Stimulated activated CD4-positive, alpha-beta T cell treated with anti-CD3 and anti-CD28 coated beads, Interleukin-12 subunit alpha, Interleukin-12 subunit beta, amount 100 ng/mL, for 4 hours (primary cell): Measurements from ENCODE around the gene PFKFB3.
"Not testable (repeated sequence)": the region's sequence is repeated elsewhere in the genome, so short reads cannot be mapped to it uniquely, and the experiment has no call there.

Source experiments
- DNase-seq: peaks from one replicate; pipeline ENCODE4 v3.0.0-alpha.2; 2020

Gene PFKFB3

DNA sequence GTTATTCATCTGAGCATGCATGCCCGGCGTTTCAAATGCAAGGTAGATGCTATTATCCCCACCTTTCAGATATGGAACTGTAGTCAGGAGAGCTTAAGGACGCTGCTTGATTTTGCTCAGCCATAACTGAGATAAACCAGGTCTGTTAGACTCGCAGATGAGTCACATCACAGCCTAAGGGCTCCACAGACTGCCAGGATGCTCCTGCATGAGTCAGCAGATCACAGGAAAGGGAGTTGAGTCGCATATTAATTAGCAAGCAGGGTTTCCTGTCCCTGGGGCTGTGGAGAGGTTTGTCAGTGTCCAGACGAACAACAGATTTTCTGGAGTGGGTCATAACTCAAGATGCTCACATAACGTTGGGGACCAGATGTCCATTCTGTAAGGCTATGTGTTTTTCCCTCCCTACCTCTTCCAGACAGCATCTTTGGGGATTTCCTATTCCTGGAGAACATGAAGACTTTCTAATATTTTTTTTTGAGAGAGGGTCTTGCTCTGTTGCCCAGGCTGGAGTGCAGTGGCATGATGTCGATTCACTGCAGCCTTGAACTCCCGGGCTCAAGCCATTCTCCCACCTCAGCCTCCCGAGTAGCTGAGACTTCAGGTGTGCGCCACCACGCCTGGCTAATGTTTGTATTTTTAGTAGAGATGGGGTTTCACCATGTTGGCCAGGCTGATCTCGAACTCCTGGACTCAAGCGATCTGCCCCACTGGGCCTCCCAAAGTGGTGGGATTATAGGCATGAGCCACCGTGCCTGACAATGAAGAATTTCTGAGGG is 36.7 kb downstream of the PFKFB3 start:
- DNase-seq = peak; percentile 50

DNA sequence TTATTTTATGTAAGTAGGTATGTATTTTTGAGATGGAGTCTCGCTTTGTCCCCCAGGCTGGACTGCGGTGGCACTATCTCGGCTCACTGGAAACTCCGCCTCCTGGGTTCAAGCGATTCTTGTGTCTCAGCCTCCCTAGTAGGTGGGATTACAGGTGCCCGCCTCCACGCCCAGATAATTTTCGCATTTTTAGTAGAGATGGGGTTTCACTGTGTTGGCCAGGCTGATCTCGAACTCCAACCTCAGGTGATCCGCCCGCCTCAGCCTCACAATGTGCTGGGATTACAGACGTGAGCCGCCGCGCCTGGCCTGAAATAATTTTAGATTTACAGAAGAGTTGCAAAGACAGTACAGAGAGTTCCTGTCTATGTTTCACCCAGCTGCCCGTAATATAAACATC is 37.5 kb downstream of the PFKFB3 start:
- DNase-seq = no peak

DNA sequence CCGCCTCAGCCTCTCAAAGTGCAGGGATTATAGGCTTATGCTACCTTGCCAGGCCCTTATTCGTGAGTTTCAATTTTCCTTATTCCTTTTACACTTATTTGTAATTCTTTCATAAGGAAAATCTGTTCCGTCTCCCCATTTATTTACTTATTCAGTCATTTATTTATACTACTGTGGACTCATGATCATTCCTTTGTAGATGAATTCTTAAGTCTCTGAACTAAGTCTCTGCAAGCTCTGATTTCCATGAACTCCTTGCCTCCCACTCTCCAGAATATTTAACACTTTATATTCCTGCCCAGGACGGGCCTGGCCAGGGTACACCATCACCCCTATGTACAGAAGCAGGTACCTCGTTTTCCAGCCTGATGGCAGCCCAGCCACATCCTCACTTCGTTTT is 39.4 kb downstream of the PFKFB3 start:
- DNase-seq = no peak

DNA sequence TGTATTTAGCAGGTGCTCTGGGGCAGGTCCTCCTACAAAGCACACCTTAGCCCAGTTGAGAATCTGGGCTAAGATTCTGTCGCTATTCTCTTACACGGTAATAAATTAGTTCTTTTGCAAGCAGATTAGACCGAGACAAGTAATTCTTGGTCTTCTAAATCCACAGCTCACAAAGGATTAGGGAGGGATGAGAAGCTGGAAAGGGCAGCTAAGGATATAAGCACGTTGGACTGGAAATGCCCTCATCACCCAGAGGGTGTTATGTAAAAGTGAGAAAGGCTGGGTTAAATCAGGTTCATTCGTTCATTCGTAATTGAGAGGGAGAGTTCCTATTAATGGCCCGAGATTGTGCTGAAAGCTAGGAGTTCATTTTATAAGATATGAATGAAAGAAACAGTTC is 41.8 kb downstream of the PFKFB3 start:
- DNase-seq = no peak

DNA sequence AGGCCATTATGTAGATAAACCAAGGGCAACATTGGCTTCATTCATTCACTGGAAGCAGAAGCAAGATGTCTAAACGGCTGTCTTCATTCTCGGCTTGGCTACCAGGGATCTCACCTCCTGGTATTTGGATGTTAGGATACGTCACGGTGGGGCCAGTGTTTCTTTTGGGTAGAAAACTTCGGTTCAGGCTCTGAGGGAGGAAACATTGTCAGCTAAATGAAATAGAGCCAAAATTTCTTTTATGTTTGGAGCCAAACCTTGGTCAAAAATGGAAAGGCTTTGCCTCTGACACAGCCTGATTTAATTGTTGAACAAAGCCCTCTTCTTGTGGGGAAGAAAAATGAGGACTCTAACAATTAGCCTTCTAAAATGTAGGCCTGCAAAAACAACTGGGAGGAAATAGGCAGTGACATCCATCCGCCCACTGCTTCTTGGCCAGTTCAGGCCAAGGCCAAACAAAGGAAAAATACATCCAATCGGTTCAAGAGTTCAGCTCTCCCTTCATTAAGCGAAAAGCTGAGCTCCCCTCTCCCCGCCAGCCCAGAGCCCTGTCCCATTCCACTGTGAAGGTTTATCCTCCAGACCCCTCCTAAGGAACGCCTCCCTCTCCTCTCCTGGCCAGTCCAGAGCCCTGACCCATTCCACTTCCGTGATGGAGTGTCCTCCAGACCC is 44.4 kb downstream of the PFKFB3 start:
- no peak for DNase-seq

DNA sequence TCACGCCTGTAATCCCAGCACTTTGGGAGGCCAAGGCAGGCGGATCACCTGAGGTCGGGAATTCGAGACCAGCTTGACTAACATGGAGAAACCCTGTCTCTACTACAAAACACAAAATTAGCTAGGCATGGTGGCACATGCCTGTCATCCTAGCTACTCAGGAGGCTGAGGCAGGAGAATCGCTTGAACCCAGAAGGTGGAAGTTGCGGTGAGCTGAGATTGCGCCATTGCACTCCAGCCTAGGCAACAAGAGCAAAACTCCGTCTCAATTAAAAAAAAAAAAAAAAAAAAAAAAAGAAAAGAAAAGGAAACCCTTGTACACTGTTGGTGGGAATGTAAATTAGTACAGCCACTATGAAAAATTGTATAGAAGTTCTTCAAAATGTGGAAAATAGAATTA is 46.2 kb downstream of the PFKFB3 start:
- DNase-seq = not testable (repeated sequence)

DNA sequence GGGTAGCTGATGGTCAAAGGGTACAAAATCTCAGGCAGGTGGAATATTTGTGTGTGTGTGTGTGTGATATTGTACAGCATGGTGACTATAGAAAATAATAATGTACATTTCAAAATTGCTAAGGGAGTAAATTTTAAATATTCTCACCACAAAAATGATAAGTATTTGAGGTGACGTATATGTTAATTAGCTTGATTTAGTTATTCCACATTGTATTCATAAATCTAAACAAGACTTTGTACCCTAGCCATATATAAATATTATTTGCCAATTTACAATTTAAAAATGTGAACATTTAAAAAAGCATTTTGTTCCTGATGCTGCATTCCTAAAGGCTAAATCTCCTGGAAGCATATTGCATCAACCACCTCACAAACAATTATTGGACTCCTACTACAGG is 47.0 kb downstream of the PFKFB3 start:
- no peak for DNase-seq

DNA sequence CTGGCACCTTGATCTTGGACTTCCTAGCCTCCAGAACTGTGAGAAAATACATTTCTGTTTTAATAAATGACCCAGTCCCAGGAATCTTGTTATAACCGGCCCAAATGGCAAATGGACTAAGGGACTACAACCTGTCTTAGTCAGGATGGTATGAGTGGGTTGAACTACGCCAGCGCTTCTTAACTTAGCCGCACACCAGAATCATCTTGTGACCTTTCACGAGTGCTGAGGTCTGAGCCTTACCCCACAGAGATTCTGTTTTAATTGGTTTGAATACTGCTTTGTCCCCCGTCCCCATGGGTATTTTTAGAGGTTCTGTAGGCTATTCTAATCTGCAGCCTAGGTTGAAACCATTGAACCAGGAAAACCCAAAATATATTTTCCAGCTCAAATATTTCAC is 48.0 kb downstream of the PFKFB3 start:
- DNase-seq = no peak

DNA sequence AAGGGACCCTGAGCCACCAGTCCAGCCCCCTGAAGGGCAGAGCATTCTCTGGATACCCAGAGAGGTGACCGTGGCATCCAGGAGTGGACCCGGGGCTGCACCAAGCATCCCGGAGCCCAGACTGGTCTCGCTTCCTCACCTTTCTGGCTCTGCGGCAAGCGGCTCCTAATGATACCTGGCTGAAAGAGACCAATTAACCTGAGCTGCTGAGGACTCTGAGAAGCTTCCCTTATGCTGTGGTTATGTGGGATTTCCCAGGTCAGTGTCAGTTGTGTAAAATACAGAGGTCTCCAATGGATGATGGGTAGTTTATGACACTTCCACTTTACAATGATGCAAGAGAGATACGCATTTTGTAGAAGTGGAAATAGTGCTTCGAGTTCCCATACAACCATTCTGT is 51.5 kb downstream of the PFKFB3 start:
- no peak for DNase-seq

DNA sequence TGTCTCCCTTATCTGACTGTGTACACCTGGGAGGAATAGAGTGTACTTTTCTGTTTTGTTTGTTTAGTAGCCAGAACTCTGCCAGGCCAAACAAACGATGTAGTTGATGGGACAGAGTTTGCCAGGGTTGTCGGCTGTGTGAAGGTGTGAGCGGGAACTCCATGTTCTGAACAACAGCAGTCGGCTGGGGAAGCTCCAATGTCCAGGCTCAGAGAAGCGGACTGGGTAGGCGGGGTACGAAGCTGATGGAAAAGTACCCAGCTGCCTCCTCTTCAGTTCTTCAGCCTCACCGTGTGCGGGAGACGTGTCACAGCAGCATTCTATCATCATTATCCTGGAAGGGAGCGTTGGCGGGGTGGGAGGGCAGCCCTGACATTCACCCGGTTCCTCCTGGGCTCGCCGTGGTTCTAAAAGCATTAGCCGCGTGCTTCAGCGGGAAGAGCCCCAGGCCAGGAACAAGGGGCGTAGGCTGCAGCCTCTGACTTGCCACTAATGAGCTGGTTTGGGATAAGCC is 52.9 kb downstream of the PFKFB3 start:
- DNase-seq = no peak

DNA sequence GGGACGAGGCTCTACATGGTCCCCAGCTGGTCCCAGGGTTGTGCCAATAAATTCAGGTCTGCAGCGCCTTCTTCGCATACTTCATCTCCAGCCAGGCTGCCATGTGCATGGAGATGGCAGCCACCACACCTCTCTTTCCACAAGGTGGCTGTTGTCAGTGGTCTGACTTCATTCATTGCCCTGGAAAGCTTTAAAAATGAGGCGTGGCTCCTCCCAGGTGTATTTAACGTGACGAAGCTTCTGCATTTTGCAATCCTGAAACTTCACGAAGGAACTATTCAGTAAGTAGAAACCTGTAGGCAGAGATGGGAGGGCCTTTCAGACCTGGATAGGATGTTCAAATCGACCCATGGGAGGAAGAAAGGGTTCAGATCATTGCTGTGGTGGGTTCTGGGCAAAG is 53.7 kb downstream of the PFKFB3 start:
- DNase-seq = no peak

DNA sequence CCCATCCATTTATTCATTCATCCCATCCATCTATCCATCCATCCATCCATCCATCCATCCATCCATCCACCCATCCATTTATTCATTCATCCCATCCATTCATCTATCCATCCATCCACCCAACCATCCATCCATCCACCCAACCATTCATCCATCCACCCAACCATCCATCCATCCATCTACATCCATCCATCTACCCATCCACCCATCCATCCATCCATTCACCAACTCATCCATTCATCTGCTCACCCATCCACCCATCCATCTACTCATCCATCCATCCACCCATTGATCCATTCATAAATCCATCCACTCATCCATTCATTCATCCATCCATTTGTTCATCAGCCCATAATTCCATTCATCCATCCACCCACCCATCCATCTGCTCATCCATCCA is 56.4 kb downstream of the PFKFB3 start:
- no peak for DNase-seq

DNA sequence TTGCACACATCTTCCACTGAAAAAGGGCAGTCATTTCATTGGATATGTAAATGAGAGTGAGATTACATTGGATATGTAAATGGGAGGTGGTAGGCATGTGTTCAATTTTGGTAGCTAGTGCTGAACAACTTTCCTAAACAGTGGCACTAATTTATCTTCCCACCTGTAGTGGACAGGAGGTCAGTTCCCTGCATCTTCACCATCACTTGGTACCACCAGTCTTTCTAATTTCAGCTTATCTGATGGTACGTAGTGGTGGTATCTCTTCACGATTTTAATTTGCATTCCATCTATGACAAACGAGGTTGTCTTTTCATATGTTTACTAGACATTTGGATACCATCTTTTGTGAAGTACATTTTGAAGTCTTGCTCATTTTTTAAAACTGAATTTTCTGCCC is 58.1 kb downstream of the PFKFB3 start:
- DNase-seq = no peak

DNA sequence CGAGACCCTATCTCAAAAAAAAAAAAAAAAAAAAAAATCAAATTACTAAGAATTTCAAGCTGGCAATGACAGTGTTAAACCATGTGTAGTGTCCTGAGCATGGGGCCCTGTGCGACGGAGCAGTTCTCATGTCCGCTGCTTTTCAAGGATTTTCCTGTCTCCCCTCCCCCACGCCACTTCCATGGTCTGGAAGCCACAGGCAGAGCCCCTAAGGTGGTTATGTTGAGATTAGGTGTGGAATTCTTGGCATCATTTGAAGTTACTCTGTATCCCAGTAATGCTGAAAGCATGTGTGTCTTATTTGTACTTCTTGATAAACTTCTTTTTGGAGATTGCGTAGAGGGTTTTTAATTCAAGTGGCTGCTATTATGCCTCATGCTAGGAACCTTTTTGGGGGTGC is 65.2 kb downstream of the PFKFB3 start:
- DNase-seq = no peak

DNA sequence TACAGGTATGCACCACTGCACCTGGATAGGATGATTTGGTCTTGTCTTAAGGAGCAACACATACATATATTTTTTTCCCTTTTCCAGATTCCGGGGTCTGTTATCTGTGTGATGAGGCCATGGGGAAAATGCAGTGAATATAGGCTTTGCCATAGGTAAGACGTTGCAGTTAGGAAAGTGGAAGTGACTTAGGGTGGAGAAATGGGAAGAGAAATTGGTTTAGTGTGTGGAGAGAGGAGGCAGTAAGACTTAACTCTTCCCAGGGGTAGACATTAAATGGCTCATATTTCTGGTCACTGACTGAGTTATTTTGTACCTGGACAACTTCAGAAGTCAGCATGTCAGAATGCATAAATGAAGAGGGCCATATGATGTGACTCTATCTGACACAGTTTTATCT is 66.7 kb downstream of the PFKFB3 start:
- DNase-seq = no peak

DNA sequence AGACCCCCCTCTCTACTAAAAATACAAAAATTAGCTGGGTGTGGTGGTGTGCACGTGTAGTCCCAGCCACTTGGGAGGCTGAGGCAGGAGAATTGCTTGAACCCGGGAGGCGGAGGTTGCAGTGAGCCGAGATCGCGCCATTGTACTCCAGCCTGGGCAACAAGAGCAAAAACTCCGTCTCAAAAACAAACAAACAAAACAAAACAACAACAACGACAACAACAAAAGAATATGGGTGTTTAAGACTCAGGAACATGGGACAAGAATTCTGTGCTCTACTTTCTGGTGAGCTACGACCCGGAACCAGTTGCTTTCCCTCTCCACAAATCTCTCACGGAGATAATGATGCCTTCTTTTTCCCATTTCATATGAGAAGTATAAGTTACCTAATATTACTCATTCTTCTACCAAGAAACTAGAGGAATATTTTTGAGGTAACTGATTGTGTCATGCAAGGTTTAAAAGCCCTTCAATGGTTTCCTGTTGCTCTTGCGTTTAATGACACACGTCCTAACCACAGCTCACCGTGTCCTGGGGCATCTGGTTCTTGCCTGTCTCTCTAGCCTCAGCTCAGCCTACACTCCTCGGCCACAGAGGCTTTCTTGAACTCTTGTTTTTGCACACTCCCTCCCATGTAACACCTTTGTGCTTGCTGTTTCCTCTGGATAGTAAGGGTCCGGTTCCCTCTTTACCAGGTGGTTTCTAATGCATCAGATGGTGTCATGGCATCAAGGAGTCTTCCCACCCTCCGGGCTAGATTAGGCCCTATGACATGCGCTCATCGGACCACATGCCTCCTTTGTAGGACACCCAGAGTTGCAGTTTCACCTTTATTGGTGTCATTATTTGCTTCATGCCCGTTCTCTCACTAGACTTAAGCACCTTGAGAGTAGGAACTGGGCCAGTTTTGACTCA is 67.5 kb downstream of the PFKFB3 start:
- DNase-seq = peak; percentile 44

DNA sequence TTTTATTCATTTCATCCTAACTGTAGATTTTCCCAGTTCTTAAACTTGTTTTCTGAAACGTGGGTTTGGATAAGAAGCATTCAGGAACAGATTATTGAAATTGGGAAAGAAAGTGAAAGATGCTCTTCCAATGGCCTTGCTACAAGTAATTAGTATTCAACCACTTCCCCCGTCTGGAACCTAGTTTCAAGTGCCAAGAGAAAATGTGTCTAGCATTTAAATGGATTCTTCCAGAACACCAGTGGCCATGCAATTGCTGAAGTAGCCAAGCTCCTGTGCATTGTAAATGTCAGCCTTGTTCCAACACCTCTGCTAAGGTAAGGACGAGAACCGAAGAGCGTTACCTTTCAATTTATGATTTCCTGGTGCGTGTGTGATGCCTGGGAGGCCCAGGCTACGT is 68.2 kb downstream of the PFKFB3 start:
- no peak for DNase-seq

DNA sequence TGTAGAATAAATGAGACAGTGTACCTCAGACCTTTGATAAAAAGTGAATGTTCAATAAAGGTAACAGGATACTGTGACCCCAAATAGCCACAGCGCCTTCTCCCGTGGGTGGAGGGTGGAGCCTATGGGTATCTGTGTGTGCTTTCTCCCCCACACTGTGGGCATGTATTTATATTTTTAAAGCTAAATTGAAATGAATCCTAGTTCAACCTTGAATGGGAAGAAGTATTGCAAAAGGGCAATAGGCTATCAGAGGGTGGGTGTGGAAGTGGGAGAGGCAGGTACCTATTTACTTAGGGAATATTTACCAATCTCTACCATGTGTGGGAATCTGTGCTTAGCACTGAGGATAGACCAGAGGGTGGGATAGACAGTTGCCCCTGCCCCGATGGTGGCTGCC is 68.9 kb downstream of the PFKFB3 start:
- DNase-seq = no peak

DNA sequence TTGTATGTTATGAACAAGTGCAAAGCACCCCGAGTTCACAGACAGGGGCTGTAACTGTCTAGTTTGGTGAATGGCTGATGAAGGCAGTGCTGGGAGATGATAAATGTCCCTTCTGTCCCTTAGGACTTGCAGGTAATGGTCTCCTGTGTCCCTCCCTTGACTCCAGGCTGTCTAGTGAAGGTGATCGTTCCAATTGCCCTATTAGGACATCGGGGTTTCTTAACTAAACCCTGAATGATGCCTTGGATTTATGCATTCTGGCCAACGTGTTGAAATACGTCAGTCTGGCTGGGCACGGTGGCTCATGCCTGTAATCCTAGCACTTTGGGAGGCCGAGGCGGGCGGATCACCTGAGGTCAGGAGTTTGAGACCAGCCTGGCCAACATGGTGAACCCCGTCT is 69.4 kb downstream of the PFKFB3 start:
- DNase-seq = no peak

DNA sequence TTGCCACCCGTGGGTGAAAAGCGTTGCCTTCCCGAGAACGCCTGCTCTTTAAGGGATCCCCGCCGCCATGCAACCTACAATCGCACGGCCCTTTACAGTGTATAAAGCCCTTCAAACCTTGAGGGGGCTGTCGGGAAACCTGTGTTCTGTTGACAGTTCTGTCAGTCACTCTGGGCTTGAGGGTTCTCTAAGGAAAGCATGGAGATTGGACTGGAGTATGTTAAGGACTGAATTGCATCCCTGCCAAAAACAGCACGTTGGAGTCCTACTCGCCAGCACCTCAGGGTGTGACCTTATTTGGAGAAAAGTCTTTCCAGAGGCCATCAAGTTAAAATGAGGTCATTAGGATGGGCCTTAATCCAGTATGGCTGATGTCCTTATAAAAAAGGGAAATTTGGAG is 70.6 kb downstream of the PFKFB3 start:
- DNase-seq = no peak

DNA sequence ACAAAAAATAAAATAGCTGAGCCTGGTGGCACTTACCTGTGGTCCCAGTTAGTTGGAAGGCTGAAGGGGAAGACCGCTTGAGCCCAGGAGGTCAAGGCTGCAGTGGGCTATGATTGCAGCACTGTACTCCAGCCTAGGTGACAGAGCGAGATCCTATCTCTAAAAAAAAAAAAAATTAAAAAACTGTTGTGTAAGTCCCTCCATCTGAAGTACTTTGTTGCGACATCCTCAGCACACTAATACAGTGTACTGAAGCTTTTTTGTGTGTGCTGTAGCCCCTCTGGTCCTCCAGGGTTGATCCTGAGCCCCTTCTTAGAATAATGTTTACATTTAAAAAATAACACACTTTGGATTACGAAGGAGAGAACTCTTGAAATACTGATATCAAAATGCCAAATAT is 71.3 kb downstream of the PFKFB3 start:
- DNase-seq = no peak

DNA sequence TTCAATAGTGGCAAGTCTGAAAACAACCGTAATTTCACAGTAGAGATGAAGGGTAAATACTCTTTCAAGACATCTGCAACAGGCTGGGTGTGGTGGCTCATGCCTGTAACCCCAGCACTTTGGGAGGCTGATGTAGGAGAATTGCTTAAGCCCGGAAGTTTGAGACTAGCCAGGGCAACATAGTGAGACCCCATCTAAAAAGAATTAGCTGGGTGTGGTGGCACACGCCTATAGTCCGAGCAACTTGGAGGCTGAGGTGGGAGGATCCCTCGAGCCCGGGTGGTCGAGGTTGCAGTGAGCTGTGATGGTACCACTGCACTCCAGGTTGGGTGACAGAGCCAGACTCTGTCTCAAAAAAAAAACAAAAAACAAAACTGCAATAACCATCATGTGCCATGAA is 71.8 kb downstream of the PFKFB3 start:
- DNase-seq = no peak
